H1 (cell line): Measurements from ENCODE around the gene TEAD1.

Experiments
- EP300 ChIP-seq, 2 experiments: IDR thresholded peaks; 1 replicate in 1 of 2; 2 replicates in 1 of 2; pipeline ENCODE4 v1.6.1; 2011 to 2012; ENCODE audit warnings: low read depth in 2 of 2, low read length in 2 of 2, mild to moderate bottlenecking in 2 of 2, borderline replicate concordance in 1 of 2, inconsistent platforms in 1 of 2, moderate library complexity in 1 of 2
- JUN ChIP-seq: IDR thresholded peaks from 2 replicates; pipeline ENCODE4 v1.6.1; 2011; ENCODE audit warnings: low read depth, mild to moderate bottlenecking, improper control_type of control experiment, low read length
- RAD21 ChIP-seq, 2 experiments: IDR thresholded peaks in 1 of 2; conservative IDR thresholded peaks in 1 of 2; 2 replicates each; pipeline ENCODE4 v1.6.1; 2011; ENCODE audit warnings: low read depth in 2 of 2, low read length in 2 of 2, improper control_type of control experiment in 1 of 2, inconsistent platforms in 1 of 2, mild to moderate bottlenecking in 1 of 2, moderate library complexity in 1 of 2
- SIRT6 ChIP-seq: IDR thresholded peaks from one replicate; pipeline ENCODE4 v1.7.1; 2012; ENCODE audit warnings: low read length, inconsistent platforms
- TAF1 ChIP-seq: IDR thresholded peaks from 2 replicates; pipeline ENCODE4 v1.6.1; 2011; ENCODE audit warnings: mild to moderate bottlenecking, low read depth, low read length
- TF ChIP-seq, protein P1 (sequence below), 3 experiments: IDR thresholded peaks; 1 replicate in 2 of 3; 2 replicates in 1 of 3; pipeline versions ENCODE4 v1.5.1 to v1.6.1; 2011; ENCODE audit warnings: low read length in 3 of 3, mild to moderate bottlenecking in 3 of 3, inconsistent platforms in 2 of 3, low read depth in 1 of 3, moderate library complexity in 1 of 3; ENCODE audit not compliant: insufficient read depth in 1 of 3; ENCODE audit errors: control extremely low read depth in 1 of 3

GRCh38 chr11:12831471-12832202 lies 157.4 kb downstream of the TEAD1 start:
- TF ChIP-seq EP300 (IDR thresholded peaks at IDR 0.05; ENCODE audit: borderline replicate concordance in 1 of 2, low read depth in 2 of 2, low read length in 2 of 2) (no peak), JUN (no peak), TAF1 (no peak), RAD21 (IDR thresholded peaks at IDR 0.05 in 1 of 2, conservative IDR thresholded peaks at IDR 0.05 in 1 of 2; ENCODE audit: low read depth in 2 of 2, low read length in 2 of 2) (no peak), SIRT6 (no peak)
- TF ChIP-seq, protein P1, sequence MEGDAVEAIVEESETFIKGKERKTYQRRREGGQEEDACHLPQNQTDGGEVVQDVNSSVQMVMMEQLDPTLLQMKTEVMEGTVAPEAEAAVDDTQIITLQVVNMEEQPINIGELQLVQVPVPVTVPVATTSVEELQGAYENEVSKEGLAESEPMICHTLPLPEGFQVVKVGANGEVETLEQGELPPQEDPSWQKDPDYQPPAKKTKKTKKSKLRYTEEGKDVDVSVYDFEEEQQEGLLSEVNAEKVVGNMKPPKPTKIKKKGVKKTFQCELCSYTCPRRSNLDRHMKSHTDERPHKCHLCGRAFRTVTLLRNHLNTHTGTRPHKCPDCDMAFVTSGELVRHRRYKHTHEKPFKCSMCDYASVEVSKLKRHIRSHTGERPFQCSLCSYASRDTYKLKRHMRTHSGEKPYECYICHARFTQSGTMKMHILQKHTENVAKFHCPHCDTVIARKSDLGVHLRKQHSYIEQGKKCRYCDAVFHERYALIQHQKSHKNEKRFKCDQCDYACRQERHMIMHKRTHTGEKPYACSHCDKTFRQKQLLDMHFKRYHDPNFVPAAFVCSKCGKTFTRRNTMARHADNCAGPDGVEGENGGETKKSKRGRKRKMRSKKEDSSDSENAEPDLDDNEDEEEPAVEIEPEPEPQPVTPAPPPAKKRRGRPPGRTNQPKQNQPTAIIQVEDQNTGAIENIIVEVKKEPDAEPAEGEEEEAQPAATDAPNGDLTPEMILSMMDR (IDR thresholded peaks at IDR 0.05; ENCODE audit: control extremely low read depth in 1 of 3, insufficient read depth in 1 of 3, low read depth in 1 of 3, low read length in 3 of 3), result no peak
